LoVo (cell line): ENCODE results near the gene SIK3.
"Not testable (repeated sequence)": the region's sequence is repeated elsewhere in the genome, so short reads cannot be mapped to it uniquely, and the experiment has no call there.

Source experiments
- DNase-seq: peaks from one replicate; pipeline ENCODE4 v3.0.0-alpha.2; 2016; ENCODE audit warnings: low spot score

Gene SIK3

DNA sequence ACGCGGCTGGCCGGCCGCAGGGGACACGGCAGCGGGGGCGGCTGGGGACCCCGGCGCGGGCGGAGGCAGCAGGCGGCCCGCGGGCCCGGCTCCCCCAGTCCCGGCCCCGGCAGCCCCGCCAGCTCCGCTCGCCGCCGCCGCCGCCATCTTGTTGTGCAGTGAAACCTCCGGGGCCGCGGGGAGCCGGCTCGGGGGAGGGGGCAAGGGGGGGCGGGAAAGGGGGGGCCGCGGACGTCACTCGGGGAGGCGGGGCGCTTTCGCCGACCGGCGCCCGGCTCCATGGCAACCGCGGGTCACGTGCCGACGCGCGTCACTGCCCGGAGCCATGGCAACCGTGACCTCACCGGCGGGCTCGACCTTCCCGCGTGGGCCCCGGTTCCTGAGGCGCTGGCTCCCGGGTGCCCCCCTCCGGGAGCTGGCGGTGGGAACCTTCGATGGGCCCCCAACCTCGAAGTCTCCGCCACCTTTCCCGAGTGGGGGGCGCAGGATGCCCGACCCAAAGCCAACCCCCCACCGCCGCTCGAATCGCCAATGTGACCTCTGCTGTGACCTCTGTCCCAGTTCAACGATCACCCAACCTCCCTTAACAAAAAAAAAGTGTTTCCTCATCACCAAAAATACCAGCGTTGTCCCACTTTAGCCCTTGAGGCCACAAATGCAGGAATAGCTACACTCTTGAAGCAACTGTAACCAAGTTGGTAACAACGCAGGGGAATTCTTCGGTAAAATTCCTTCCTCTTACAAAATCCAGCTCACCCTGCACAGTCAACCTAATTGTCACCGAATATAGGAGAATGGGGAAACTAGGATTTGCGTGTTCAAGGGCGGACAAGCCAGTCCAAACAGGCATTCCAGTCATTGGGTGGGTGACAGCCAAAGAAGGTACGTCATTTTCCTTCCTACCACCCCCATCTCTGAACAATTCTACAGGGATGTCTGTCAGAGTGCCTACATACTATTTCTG is at the start of gene SIK3:
Gene SIK3, minus strand, starts transcription at position 160 of the 964 bp plus-strand sequence. Its CDS starts 13 bp downstream, at position 147.
- DNase-seq, result peak; percentile 94

DNA sequence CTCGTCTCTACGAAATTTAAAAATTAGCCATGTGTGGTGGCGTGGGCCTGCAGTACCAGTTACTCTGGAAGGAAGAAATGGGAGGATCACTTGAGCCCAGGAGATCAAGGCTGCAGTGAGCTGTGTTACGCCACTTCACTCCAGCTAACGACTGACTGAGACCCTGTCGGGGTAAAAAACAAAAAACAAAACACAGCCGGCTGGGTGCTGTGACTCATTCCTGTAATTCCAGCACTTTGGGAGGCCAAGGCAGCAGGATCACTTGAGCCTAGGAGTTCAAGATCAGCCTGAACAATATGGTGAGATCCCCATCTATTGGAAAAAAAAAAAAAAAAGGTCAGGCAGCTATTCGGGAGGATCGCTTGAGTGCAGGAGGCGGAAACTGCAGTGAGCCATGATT is 48.3 kb upstream of the SIK3 start:
- DNase-seq, result no peak

- DNase-seq, result peak; percentile 9
These were observed 47.1 kb upstream of the SIK3 start for GRCh38 chr11:117145393-117145761.

DNA sequence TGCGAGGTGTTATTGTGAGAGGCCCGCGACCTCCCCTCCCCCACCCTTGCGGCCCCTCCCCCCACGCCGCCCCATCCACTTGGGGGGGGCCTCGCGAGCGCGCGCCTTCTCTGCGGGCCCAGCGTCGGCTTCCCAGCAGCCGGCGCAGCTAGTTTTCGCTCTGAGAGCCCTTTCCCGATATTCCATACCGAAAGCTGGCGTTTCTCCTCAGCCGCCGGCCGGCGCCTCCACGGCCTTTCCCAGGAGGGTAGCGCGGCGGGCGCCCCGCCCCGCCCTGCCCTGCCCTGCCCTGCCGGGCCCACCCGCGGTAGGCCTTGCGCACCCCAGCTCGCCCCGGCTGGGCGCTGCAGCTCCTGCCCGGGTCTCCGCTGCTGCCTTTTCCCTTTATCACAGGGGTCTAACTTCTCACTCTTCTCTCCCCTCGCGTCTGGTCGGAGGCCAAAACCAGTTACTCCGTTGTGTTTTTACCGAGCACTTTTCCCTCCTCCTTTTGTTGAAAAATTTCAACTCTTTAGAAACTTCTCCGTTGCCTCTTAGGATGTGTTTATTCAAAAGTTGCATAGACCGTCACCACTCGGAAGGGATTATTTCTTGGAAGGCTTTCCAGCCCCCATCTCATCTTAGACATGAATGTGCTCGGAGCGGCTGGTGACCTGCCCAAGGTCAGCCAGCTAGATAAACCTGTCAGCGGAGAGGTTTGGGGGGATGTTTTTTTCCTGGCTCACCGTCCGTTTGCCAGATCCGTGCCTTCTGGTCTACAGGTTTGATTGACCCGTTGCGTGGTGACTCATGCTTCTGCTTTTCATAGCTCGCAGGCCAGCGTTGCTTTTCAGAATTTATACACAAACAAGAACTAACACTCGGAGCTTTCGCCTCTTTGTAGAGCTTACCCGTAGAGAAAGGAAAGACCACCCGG is 46.5 kb upstream of the SIK3 start:
- DNase-seq, result peak; percentile 43

DNA sequence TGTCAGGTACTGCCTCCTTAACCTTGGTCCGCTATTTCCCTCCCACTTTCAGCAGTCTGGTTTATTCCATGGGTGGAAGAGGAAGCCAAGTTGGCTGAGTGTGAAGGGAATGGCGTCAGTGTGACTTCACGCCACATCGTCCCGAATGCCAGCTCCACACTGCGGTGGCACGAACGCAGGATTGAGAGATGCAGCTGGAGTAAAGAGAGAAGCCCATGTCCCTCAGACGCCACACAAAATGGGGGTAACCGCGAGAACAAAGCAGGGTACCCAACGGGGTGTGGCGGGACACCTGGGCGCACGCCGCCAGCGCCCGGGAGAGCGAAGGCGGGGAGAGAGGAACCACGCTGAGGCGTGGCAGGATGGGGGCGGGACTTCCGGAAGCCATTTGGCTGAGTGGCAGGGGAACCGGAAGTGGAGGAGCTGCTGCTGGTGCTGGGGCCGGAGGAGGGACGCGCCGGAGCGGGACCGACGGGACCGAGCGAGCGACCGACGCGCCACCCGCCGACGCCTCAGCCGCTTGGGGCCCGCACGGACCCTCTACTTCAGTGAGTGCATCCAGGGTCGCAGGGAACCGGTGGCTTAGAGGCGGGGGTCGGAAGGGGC is 45.7 kb upstream of the SIK3 start, which contains the start of gene PAFAH1B2:
Gene PAFAH1B2, plus strand, starts transcription at position 417 of the 606 bp plus-strand sequence. CDS start 8,161 bp downstream, outside the sequence.
- DNase-seq, result peak; percentile 92

DNA sequence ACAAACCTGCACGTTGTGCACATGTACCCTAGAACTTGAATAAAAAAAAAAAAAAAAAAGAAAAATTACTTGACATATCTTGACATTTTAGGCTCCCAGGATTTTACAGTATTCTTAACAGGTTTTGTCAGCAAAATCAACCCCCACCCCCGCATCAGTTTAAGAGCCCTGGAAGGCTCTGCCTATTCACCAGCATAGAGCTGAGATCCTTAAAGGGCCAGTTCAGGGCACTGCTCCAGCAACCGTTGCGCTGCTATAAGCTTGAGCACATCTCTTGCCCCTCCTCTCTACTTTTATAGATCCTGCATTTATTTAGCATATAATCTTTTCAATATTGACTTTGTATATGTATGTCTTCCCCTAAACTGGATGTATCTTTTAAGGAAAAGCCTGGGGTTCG is 45.2 kb upstream of the SIK3 start:
- peak; percentile 11 for DNase-seq

GRCh38 chr11:117137223-117138086 is 39.2 kb upstream of the SIK3 start:
- DNase-seq, result not testable (repeated sequence)

DNA sequence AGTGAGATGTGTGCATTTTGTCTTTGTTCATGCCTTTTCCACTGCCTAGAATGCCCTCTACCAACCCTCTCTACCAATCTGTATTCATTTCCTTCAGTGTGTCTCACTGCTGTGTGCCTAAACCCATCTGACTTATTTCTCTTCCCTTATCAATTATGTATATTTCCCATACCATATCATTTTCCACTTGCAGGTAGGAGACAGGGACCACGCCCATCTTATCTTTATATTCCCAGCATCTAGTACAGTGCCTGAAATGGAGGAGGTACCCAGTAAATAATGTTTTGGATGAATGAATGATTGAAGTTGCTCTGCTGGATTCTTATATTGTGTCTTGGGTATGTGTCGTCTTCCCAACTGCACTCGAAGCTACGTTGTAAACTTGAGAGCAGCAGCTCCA is 36.8 kb upstream of the SIK3 start:
- DNase-seq, result not testable (repeated sequence)

- no peak for DNase-seq
These were observed 36.2 kb upstream of the SIK3 start for GRCh38 chr11:117134431-117134830.

DNA sequence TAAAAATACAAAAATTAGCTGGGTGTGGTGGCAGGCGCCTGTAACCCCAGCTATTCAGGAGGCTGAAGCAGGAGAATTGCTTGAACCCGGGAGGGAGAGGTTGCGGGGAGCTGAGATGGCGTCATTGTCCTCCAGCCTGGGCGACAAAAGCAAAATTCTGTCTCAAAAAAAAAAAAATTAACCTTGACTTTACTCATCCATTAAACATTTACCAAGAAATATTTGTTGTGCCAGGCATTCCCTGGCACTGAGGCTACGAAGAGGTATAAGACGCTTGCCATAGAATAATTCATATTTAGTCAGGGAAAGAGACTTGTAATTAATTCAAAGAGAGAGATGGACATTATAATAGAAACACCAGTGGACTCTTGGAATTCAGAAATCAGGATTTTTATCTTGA is 32.7 kb upstream of the SIK3 start:
- DNase-seq, result no peak

DNA sequence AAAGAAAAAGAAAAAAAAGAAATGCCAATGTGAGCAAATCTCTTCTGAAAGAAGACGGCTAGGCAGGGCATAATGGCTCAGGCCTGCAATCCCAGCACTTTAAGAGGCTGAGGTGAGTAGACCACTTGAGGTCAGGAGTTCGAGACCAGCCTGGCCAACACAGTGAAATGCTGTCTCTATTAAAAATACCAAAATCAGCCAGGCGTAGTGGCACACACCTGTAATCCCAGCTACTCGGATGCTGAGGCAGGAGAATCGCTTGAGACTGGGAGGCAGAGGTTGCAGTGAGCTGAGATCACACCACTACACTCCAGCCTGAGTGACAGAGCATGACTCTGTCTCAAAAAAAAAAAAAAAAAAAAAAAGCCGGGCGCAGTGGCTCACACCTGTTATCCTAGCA is 32.2 kb upstream of the SIK3 start:
- not testable (repeated sequence) for DNase-seq

DNA sequence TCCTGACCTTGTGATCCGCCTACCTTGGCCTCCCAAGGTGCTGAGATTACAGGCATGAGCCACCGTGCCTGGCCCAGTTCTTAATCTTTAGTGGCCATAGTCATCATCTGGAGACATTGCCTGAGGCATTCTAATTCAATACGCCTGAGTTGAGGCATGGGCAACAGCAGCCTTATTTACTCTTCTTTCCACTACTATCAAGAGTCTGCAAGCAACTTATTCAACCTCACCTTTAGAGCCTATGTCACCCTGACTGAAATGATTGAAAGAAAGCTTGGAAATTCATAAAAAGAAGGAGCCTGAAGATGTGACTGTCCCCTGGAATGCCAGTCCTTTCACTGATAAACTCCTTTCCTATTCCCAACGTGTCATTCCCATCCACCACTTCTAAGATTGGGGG is 30.1 kb upstream of the SIK3 start:
- DNase-seq, result no peak

DNA sequence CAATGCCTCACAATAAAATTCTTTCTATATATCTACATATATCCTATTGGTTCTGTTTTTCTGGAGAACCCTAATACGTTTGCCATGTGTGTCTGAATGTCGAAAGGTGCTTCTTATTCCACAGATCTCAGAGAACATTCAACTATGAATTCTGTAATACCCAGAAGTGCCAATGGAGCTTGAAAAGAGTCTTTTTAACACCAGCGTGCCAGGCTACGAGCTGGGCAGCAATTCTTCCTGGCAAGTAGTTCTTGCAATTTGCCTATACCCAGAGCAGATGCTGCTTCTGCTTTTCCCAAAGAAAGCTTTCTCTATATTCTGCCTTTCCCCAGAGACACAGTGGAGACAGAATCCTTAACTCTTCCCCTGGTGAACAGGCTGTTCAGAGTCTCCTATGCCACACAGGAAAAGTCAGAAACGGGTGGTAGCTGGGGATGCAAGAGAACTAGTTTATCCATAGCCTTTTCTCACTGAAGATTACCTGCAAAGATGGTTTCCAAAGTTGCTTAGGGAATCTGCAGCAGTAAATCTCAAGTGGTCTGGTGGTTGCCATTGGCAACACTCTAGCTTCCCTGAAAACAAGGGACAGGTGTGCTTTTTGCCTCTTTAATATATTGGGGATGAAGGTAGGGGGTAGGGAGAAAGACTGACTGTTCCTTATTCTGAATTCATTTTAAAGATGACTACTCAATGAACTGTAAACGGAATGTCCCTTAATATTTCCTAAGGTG is 29.1 kb upstream of the SIK3 start:
- DNase-seq, result no peak

GRCh38 chr11:117126223-117126965 is 28.2 kb upstream of the SIK3 start:
- no peak for DNase-seq

DNA sequence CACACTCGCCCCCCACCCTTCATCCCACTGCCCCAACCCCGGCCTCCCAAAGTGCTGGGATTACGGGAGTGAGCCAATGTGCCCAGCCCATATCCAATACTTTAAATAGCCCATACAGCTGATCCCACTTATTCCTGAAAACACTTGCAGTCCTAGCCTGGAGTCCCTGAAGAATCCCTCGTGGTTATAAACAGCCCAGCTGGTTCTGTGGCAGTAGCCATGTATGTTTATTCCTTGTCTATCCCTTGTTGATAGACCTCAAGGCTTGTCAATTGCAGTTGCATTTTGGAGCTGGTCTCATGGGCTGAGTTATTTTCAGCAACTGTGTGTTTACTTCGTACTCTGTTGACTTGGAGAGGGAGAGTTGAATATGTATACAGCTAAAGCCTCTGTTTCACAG is 24.3 kb upstream of the SIK3 start:
- no peak for DNase-seq

GRCh38 chr11:117121176-117121575 is 22.9 kb upstream of the SIK3 start:
- no peak for DNase-seq

DNA sequence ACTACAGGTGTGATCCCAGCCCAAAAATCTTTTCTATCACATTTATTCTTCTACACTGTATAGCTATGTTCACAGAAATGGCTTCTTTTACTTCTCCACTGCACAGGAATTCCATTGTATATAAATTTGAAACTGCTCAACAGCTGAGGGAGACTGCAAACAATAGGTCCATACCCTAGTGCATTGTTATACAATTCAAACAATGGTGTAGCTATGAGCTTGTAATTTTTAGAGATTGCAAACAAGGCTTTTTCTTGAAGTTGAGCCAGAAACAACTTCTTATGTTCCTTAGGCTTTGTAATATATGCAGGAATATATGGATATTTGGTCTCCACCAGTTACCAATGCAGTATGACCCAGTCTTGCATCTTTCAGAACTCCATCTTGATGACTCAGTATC is 19.5 kb upstream of the SIK3 start:
- DNase-seq, result no peak

DNA sequence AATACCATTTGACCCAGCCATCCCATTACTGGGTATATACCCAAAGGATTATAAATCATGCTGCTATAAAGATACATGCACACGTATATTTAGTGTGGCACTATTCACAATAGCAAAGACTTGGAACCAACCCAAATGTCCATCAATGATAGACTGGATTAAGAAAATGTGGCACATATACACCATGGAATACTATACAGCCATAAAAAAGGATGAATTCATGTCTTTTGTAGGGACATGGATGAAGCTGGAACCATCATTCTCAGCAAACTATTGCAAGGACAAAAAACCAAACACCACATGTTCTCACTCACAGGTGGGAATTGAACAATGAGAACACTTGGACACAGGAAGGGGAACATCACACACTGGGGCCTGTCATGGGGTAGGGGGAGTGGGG is 14.7 kb upstream of the SIK3 start:
- not testable (repeated sequence) for DNase-seq

- not testable (repeated sequence) for DNase-seq
These were observed 14.3 kb upstream of the SIK3 start for GRCh38 chr11:117112497-117112896.
